K562 (cell line): ENCODE measurements around the gene DHX58. TPM values are rescaled to one million over a fixed set of nuclear protein-coding genes. Genes with fewer than 3 reads are reported as not detected.

Experiments
- BHLHE40 ChIP-seq: IDR thresholded peaks from 2 replicates; pipeline ENCODE4 v1.6.1; 2011; ENCODE audit warnings: low read length, improper control_type of control experiment
- CBFA2T3 ChIP-seq: fragments of 450-650 bp; IDR thresholded peaks from 2 replicates; pipeline ENCODE4 v1.6.1; 2017
- CCNT2 ChIP-seq: IDR thresholded peaks from 2 replicates; pipeline ENCODE4 v1.6.1; 2011; ENCODE audit warnings: borderline replicate concordance, low read depth, mild to moderate bottlenecking, moderate library complexity, mixed read lengths, low read length; ENCODE audit not compliant: insufficient read length; ENCODE audit errors: extremely low read depth
- DLX4 ChIP-seq: fragments of 250-450 bp; sonication (Bioruptor Pico); IDR thresholded peaks from 2 replicates; pipeline ENCODE4 v1.6.1; 2021; ENCODE audit warnings: mild to moderate bottlenecking
- EHMT2 ChIP-seq: fragments of 450-650 bp; IDR thresholded peaks from 2 replicates; pipeline ENCODE4 v1.6.1; 2018; ENCODE audit warnings: antibody characterized with exemption
- HMGN3 ChIP-seq: IDR thresholded peaks from 2 replicates; pipeline ENCODE4 v1.6.1; 2011; ENCODE audit warnings: borderline replicate concordance, low read depth, mild to moderate bottlenecking, mixed read lengths, low read length; ENCODE audit not compliant: insufficient read length; ENCODE audit errors: extremely low read depth
- MBD2 ChIP-seq: sonication (generic); IDR thresholded peaks from 2 replicates; pipeline ENCODE4 v1.6.1; 2016; ENCODE audit warnings: low read depth, borderline replicate concordance
- MECOM ChIP-seq: fragments of 250-450 bp; sonication (Bioruptor Pico); IDR thresholded peaks from 2 replicates; pipeline ENCODE4 v1.8.0; 2022; ENCODE audit warnings: inconsistent platforms
- OTX1 ChIP-seq: fragments of 450-650 bp; formaldehyde crosslinking; IDR thresholded peaks from 2 replicates; pipeline ENCODE4 v1.4.0; 2022; ENCODE audit warnings: mild to moderate bottlenecking
- PTTG1 ChIP-seq: fragments of 450-650 bp; IDR thresholded peaks from 2 replicates; pipeline ENCODE4 v1.6.1; 2016; ENCODE audit warnings: low read depth, mild to moderate bottlenecking, missing genetic modification characterization, missing compliant biosample characterization
- PYGO2 ChIP-seq: fragments of 450-650 bp; IDR thresholded peaks from 2 replicates; pipeline ENCODE4 v1.6.1; 2016; ENCODE audit warnings: mild to moderate bottlenecking, missing genetic modification characterization, moderate library complexity, missing compliant biosample characterization
- RUNX1 ChIP-seq: sonication (generic); IDR thresholded peaks from 2 replicates; pipeline ENCODE4 v1.6.1; 2016; ENCODE audit warnings: antibody characterized with exemption, low read depth
- SMARCB1 ChIP-seq: IDR thresholded peaks from 2 replicates; pipeline ENCODE4 v1.6.1; 2011; ENCODE audit warnings: improper control_type of control experiment, low read depth; ENCODE audit not compliant: insufficient read length
- SP1 ChIP-seq: sonication (generic); formaldehyde crosslinking; IDR thresholded peaks from 2 replicates; pipeline ENCODE4 v1.8.1; 2022; ENCODE audit warnings: mild to moderate bottlenecking, missing genetic modification reagents
- TRIM24 ChIP-seq, 2 experiments: fragments of 450-650 bp; IDR thresholded peaks; 2 replicates each; pipeline ENCODE4 v1.6.1; 2016
- ZBTB17 ChIP-seq: fragments of 450-650 bp; formaldehyde crosslinking; IDR thresholded peaks from 2 replicates; pipeline ENCODE4 v1.4.0; 2020; ENCODE audit warnings: mild to moderate bottlenecking
- ZEB2 ChIP-seq: fragments of 450-650 bp; IDR thresholded peaks from 2 replicates; pipeline ENCODE4 v1.6.1; 2016
- ZFP91 ChIP-seq: sonication (generic); formaldehyde crosslinking; IDR thresholded peaks from 2 replicates; pipeline ENCODE4 v1.8.0; 2022; ENCODE audit warnings: mild to moderate bottlenecking, missing genetic modification reagents
- ZFPM2 ChIP-seq: fragments of 250-450 bp; sonication (Bioruptor Pico); IDR thresholded peaks from 2 replicates; pipeline ENCODE4 v1.5.1; 2022; ENCODE audit warnings: mild to moderate bottlenecking
- ZNF398 ChIP-seq: fragments of 250-450 bp; sonication (Bioruptor Pico); IDR thresholded peaks from 2 replicates; pipeline ENCODE4 v1.8.0; 2021; ENCODE audit warnings: moderate library complexity, mild to moderate bottlenecking, inconsistent platforms
- polyA plus RNA-seq, 8 experiments: library from polyadenylated mRNA; depleted of rRNA in 4 of 8; stranded (reverse) in 5 of 8; unstranded in 3 of 8; fragments of >200 nt; fragmentation: Nextera tagmentation in 2 of 8; fragmentation: Illumina TruSeq in 1 of 8; extraction: Ambion mirVana in 2 of 8; extraction: Trizol in 1 of 8; gene quantifications; 2 replicates each; pipeline versions ENCODE4 v1.2.1 to v1.2.3, GENCODE V29; 2011 to 2014; ENCODE audit warnings: inconsistent platforms in 1 of 8, missing spikeins in 1 of 8
- total RNA-seq, 7 experiments: library from RNA; depleted of rRNA in 6 of 7; stranded (reverse); fragments of >200 nt in 6 of 7; fragmentation: Illumina TruSeq in 2 of 7; extraction: Trizol in 2 of 7; gene quantifications; 2 replicates each; pipeline versions ENCODE4 v1.2.1 to v1.2.3, GENCODE V29; 2011 to 2021; ENCODE audit warnings: low replicate concordance in 1 of 7
- TF ChIP-seq, protein P1 (sequence below): fragments of 450-650 bp; formaldehyde crosslinking; IDR thresholded peaks from 2 replicates; pipeline ENCODE4 v1.4.0; 2020; ENCODE audit warnings: mild to moderate bottlenecking, moderate library complexity
- TF ChIP-seq, protein P2 (sequence below): fragments of 450-650 bp; formaldehyde crosslinking; IDR thresholded peaks from 2 replicates; pipeline ENCODE4 v1.4.0; 2022; ENCODE audit warnings: missing genetic modification characterization

The DHX58 gene
- total and polyA plus RNA-seq, 9 of the 15 experiments (the other 6 are each of a cell fraction or from before 2014, with no cell fraction given), result 0.15 to 3.0 (median 1.4) TPM

DNA sequence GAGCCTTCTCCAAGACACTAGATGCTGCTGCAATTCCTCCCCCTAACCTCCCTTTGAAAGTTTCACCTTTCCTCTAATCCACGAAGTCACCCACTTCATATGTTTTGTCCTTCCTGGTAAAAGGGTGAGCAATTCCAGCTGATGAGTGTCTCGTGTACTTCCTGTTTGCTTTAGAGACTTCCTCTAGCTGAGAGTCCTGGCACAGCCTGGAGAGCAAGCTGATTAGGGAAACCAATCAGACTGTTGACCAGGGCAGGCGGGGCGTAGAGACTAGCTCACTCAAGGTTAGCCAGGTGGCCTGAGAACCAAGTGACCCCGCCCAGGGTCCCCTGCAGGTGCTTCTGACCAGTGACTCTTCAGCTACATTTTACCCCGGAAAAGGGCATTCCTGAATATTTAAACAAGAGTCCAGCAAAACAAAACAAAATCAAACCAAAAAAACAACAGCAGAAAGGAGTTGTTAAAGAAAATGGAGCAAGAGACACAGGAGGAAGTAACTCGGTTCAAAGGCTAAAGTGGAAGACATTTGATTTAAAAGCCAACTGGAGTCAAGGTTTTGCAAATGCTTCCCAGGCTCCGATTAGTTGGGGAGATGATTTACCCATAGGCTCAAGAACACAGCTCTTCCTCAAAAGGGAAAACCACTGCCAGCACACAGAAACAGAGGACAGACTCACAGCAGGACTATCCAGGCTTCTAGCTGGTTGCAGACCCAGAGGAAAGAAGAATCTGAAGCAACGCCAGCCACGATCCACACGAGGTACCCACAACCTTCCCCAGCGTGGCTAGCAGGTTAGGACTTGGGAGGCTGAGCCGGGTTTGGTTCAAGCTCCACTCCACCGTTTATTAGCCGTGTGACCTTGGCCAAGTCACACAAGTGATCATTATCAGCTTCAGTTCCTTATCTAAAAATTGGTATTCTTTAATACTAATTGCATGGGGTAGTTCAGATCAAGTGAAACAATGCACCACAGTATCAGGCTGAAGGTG lies 23.4 kb upstream of the DHX58 start (continued):
- TF ChIP-seq HMGN3 (no peak), ZBTB17 (CRISPR knock-in tag) (no peak), OTX1 (CRISPR knock-in tag) (no peak), SMARCB1 (no peak), SP1 (CRISPR knock-in tag) (no peak), MBD2 (no peak), RUNX1 (no peak), ZFPM2 (CRISPR knock-in tag) (no peak), PTTG1 (no peak), CBFA2T3 (0 out of 2 replicates have a peak, but pooled peaks have one; percentile 6), BHLHE40 (peak; percentile 61), CCNT2 (no peak), EHMT2 (no peak), MECOM (CRISPR knock-in tag) (no peak), ZFP91 (CRISPR knock-in tag) (no peak), ZEB2 (no peak), ZNF398 (no peak), TRIM24 (IDR thresholded peaks at IDR 0.05) (no peak), PYGO2 (no peak), DLX4 (CRISPR knock-in tag) (no peak)
- TF ChIP-seq, protein P1, sequence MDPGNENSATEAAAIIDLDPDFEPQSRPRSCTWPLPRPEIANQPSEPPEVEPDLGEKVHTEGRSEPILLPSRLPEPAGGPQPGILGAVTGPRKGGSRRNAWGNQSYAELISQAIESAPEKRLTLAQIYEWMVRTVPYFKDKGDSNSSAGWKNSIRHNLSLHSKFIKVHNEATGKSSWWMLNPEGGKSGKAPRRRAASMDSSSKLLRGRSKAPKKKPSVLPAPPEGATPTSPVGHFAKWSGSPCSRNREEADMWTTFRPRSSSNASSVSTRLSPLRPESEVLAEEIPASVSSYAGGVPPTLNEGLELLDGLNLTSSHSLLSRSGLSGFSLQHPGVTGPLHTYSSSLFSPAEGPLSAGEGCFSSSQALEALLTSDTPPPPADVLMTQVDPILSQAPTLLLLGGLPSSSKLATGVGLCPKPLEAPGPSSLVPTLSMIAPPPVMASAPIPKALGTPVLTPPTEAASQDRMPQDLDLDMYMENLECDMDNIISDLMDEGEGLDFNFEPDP (CRISPR knock-in tag), result no peak
- TF ChIP-seq, protein P2, sequence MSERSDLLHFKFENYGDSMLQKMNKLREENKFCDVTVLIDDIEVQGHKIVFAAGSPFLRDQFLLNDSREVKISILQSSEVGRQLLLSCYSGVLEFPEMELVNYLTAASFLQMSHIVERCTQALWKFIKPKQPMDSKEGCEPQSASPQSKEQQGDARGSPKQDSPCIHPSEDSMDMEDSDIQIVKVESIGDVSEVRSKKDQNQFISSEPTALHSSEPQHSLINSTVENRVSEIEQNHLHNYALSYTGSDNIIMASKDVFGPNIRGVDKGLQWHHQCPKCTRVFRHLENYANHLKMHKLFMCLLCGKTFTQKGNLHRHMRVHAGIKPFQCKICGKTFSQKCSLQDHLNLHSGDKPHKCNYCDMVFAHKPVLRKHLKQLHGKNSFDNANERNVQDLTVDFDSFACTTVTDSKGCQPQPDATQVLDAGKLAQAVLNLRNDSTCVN (CRISPR knock-in tag), result no peak
